Fibroblast of pulmonary artery (primary cell): Measurements from ENCODE around the gene PRKCG.
"Not testable (repeated sequence)": the region's sequence is repeated elsewhere in the genome, so short reads cannot be mapped to it uniquely, and the experiment has no call there.

Experiments
- DNase-seq: peaks from one replicate; pipeline ENCODE4 v3.0.0-alpha.2; 2010; ENCODE audit warnings: low read depth
- H3K4me3 ChIP-seq: replicated peaks from 2 replicates; pipeline ENCODE4 v1.5.1; 2011; ENCODE audit warnings: low read depth, mild to moderate bottlenecking, control low read depth, low read length, moderate library complexity
- CTCF ChIP-seq: IDR thresholded peaks from 2 replicates; pipeline ENCODE4 v1.5.1; 2011; ENCODE audit warnings: mild to moderate bottlenecking, control low read depth, low read length, inconsistent platforms; ENCODE audit errors: missing control alignments

The PRKCG gene

GRCh38 chr19:53868892-53869804 is 12.8 kb upstream of the PRKCG start:
- peak overlapping the region; percentile 97 for H3K4me3 ChIP-seq
- TF ChIP-seq CTCF, result no peak
- peak; percentile 91 for DNase-seq

GRCh38 chr19:53869805-53870484 is 12.1 kb upstream of the PRKCG start:
- H3K4me3 ChIP-seq, result peak overlapping the region; percentile 97
- not testable (repeated sequence) for DNase-seq

GRCh38 chr19:53870485-53870844 is 11.5 kb upstream of the PRKCG start:
- DNase-seq, result no peak
- no peak for TF ChIP-seq CTCF
- peak overlapping the region; percentile 37 for H3K4me3 ChIP-seq

GRCh38 chr19:53871454-53871853 is 10.5 kb upstream of the PRKCG start:
- DNase-seq, result no peak
- H3K4me3 ChIP-seq, result no peak overlapping the region
- no peak for TF ChIP-seq CTCF

GRCh38 chr19:53872762-53873161 is 9.2 kb upstream of the PRKCG start:
- DNase-seq, result no peak
- no peak overlapping the region for H3K4me3 ChIP-seq
- TF ChIP-seq CTCF, result no peak

GRCh38 chr19:53873773-53874605 is 8.0 kb upstream of the PRKCG start:
- no peak for DNase-seq
- H3K4me3 ChIP-seq, result no peak overlapping the region
- TF ChIP-seq CTCF, result no peak

- no peak for DNase-seq
- no peak overlapping the region for H3K4me3 ChIP-seq
- no peak for TF ChIP-seq CTCF
Measured at GRCh38 chr19:53874606-53874990, 7.4 kb upstream of the PRKCG start.
